GM12891 (cell line): Measurements from ENCODE around the gene ADGRG1.

Experiments used
- DNase-seq: peaks from one replicate; pipeline ENCODE4 v3.0.0; 2011; ENCODE audit warnings: low spot score; ENCODE audit not compliant: insufficient read length
- FAIRE-seq: peaks from 2 replicates; lab custom pipeline; 2011; peaks lifted over from hg19 to GRCh38; lab: Jason Lieb, UNC
- PAX5 ChIP-seq: IDR thresholded peaks from 2 replicates; pipeline ENCODE4 v1.6.1; 2011; ENCODE audit warnings: low read length, moderate library complexity, mild to moderate bottlenecking; ENCODE audit not compliant: insufficient read depth, severe bottlenecking
- POLR2A ChIP-seq: IDR thresholded peaks from 2 replicates; pipeline ENCODE4 v1.6.1; 2011; ENCODE audit warnings: low read depth, low read length, control low read depth
- POLR2AphosphoS5 ChIP-seq: IDR thresholded peaks from 2 replicates; pipeline ENCODE4 v1.6.1; 2011; ENCODE audit warnings: low read depth, low read length, control low read depth
- POU2F2 ChIP-seq: IDR thresholded peaks from 2 replicates; pipeline ENCODE4 v1.6.1; 2011; ENCODE audit warnings: low read depth, mild to moderate bottlenecking, control low read depth, low read length, moderate library complexity
- SPI1 ChIP-seq: IDR thresholded peaks from 2 replicates; pipeline ENCODE4 v1.6.1; 2011; ENCODE audit warnings: low read depth, low read length, control low read depth
- TAF1 ChIP-seq: IDR thresholded peaks from 2 replicates; pipeline ENCODE4 v1.6.1; 2011; ENCODE audit warnings: low read depth, low read length, control low read depth

ADGRG1 gene

GRCh38 chr16:57700781-57701551 is 72.5 kb downstream of the ADGRG1 start:
- no peak for DNase-seq
- TF ChIP-seq POLR2A: no peak
- no peak for TF ChIP-seq TAF1
- no peak for TF ChIP-seq SPI1
- TF ChIP-seq POU2F2: no peak
- no peak for TF ChIP-seq POLR2AphosphoS5
- TF ChIP-seq PAX5: no peak
- FAIRE-seq: no peak

GRCh38 chr16:57701759-57702371 is 73.4 kb downstream of the ADGRG1 start:
- DNase-seq (no peak), FAIRE-seq (no peak)
- no peak for TF ChIP-seq POLR2A
- no peak for TF ChIP-seq POLR2AphosphoS5
- no peak for TF ChIP-seq PAX5
- no peak for TF ChIP-seq POU2F2

- no peak for DNase-seq
- no peak for FAIRE-seq
- no peak for TF ChIP-seq POLR2AphosphoS5
- TF ChIP-seq TAF1: no peak
- TF ChIP-seq SPI1: no peak
- TF ChIP-seq POLR2A: no peak
- TF ChIP-seq POU2F2: no peak
- no peak for TF ChIP-seq PAX5
These were observed 75.1 kb downstream of the ADGRG1 start for GRCh38 chr16:57703416-57704010.

GRCh38 chr16:57704011-57704904 is 75.8 kb downstream of the ADGRG1 start:
- DNase-seq (no peak), FAIRE-seq (no peak)
- no peak for TF ChIP-seq SPI1
- TF ChIP-seq PAX5: no peak
- TF ChIP-seq POLR2A: no peak
- no peak for TF ChIP-seq POLR2AphosphoS5
- no peak for TF ChIP-seq TAF1
- TF ChIP-seq POU2F2: no peak

GRCh38 chr16:57704905-57705852 is 76.7 kb downstream of the ADGRG1 start:
- FAIRE-seq: no peak
- TF ChIP-seq POU2F2 (no peak), PAX5 (no peak), POLR2A (no peak), POLR2AphosphoS5 (no peak), SPI1 (no peak), TAF1 (no peak)

GRCh38 chr16:57706717-57707116 is 78.3 kb downstream of the ADGRG1 start:
- no peak for FAIRE-seq
- TF ChIP-seq PAX5 (no peak), SPI1 (no peak), POLR2A (no peak), POLR2AphosphoS5 (no peak), TAF1 (no peak), POU2F2 (no peak)
- no peak for DNase-seq

More at GRCh38 chr16:57704905-57705852, 76.7 kb downstream of the ADGRG1 start:
- no peak for DNase-seq

- DNase-seq (no peak), FAIRE-seq (no peak)
- no peak for TF ChIP-seq POLR2A
- no peak for TF ChIP-seq SPI1
- TF ChIP-seq PAX5: no peak
- no peak for TF ChIP-seq POLR2AphosphoS5
- no peak for TF ChIP-seq TAF1
- no peak for TF ChIP-seq POU2F2
These were observed 78.9 kb downstream of the ADGRG1 start for GRCh38 chr16:57707331-57707730.

GRCh38 chr16:57708168-57708567 is 79.7 kb downstream of the ADGRG1 start:
- FAIRE-seq (no peak), DNase-seq (no peak)
- no peak for TF ChIP-seq POLR2AphosphoS5
- no peak for TF ChIP-seq SPI1
- no peak for TF ChIP-seq POU2F2
- TF ChIP-seq TAF1: no peak
- no peak for TF ChIP-seq POLR2A
- TF ChIP-seq PAX5: no peak
